GM18507 (cell line): Measurements from ENCODE around the gene CTU2.

Source experiments
- DNase-seq: peaks from one replicate; pipeline ENCODE4 v3.0.0; 2011; ENCODE audit warnings: low read depth; ENCODE audit not compliant: insufficient read length; ENCODE audit errors: extremely low spot score
- FAIRE-seq: peaks from 2 replicates; lab custom pipeline; 2011; peaks lifted over from hg19 to GRCh38; lab: Jason Lieb, UNC

Gene CTU2

DNA sequence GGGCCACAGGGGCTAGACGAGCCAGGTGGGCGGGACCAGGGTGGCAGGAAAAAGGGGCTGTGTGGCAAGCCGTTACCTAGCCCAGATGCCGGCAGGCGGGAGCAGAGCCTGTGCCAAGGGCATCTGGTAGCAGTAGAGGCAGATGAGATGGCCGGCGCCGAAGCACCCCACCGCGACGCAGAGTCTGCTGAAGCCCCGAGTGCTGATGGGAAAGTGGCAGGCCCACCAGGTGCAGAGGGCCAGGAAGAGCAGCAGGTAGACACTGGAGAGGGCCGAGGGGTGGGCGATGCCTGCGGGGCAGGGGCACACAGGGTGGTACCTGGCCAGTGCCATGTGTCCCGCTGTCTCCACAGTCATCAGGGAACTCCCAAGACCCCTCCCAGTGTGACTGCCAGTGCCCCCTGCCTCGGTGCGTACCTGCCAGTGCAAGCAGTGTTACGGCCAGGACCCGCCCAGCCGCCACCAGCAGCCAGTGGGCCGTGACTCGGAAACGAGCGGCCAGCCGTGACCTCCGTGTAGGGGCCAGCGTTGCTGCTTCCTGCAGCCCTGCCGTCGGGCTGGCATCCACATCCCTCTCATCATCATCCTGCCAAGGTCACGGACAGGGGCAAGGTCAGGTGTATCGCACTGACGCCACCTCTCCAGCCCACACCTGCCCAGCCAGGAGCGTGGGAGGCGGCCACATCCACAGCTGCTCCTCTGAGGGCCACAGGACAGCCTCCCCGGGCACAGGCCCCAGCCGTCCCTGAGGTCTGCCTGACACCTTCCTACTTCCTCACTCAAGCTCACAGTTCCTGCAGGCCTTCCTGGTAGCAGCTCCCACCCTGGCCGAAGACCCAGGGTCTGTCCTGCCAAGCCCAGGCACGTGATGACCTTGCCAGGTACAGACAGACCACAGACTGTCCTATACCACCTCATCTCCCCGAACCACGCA lies 32.1 kb downstream of the CTU2 start:
- DNase-seq (no peak), FAIRE-seq (no peak)

DNA sequence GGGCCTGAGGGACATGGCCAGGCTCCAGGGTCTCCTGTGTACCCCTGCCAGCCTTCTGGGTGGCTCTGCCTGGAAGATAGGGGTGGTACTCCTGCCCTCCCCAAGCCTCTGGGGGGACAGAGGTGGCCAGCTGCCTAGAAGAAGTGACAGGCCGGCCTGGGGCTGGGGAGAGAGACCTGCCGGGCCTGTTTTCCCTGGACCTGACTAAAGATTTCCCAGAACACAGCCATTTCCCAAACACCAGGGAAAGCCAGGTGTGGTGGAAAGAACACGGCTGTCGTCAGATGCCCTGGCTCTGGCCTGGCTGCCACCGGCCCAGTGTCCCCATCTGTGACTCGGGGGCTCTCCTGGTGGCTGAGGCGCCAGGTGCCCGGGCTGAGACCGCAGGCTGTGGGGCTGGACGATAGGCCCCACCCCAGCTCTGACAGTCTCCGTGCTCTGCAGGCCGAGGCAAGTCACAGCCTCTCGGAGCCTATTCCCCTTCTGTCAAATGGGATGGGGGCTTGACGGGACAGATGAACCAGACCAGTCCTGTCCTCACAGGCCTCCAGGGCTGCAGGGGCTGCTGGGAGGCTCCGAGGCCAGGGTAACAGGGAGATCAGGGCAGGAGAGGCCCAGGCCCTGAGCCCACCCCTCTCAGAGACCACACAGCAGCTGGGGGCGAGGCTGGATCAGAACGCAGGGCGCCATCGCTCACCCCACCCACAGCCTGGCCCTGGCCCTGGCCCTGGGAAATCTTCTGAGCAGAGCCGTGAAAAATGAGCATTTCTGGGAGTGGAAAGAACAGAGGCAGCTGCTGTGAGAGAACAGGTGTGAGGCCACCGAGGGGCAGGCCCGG lies 33.1 kb downstream of the CTU2 start:
- FAIRE-seq (no peak), DNase-seq (no peak)

DNA sequence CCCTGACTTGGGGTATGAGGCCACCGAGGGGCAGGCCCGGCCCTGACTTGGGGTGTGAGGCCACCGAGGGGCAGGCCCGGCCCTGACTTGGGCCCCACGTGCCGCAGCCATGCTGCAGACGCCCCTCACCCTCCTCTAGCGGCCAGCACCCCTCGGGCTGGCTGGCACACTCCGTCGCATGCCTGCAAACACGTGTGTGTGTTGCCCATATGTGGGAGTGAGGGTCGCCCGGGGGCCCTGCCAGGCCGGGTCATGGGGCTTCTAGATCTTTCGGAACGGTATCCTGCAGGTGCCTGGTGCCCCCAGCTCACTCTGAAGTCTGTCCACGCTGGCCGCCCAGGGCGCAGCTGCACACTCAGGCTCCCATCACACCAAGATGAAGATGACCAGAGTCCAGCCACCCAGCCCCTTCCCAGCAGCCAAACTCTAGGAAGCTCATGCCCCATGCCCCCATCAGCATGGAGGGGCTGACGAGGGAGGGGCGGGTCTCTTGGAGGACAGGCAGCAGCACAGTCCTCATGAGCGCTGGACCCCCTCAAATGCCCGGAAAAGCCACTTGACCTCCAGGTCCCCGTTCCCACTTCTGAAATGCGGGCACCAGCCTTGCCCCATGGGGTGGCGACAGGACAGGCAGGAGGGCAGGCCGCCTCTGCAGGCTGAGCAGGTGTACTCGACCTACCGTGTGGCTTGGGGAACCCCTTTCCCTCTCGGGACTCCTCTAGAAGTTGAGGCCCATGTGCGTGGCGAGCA lies 33.8 kb downstream of the CTU2 start:
- FAIRE-seq (no peak), DNase-seq (no peak)

DNA sequence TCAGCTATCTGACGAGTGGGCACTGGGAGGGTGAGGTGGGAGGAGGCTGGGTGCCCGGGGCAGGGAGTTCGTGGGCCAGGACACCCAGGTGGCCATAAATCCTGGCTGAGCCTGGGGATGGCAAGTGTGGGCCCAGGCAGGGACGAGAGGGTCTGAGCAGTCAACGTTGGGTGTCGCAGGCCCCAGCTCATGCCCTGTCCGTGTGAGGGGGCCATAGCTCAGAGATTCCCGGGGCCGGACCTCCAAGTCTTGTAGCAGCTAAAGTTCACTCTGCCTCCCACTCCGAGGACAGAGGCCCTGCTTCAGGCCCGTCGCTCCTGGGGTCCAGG lies 34.4 kb downstream of the CTU2 start:
- no peak for DNase-seq
- no peak for FAIRE-seq

DNA sequence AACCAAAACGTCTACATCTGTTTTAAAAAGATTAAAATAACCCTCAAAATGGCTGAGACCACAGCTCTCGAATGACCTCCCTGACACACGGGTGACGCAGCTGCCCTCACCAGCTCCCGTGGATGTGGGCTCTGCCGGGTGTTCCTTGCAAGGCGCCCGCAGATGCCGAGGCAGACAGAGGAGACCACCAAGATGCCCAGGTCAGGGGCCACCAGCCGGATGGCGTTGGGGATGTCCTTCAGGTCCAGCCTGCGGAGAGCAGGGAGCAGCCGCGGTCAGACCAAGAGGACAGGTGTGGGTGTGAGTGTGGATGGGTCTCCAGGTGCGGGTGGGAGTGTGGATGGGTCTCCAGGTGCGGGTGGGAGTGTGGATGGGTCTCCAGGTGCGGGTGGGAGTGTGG lies 35.1 kb downstream of the CTU2 start:
- FAIRE-seq (no peak), DNase-seq (no peak)

DNA sequence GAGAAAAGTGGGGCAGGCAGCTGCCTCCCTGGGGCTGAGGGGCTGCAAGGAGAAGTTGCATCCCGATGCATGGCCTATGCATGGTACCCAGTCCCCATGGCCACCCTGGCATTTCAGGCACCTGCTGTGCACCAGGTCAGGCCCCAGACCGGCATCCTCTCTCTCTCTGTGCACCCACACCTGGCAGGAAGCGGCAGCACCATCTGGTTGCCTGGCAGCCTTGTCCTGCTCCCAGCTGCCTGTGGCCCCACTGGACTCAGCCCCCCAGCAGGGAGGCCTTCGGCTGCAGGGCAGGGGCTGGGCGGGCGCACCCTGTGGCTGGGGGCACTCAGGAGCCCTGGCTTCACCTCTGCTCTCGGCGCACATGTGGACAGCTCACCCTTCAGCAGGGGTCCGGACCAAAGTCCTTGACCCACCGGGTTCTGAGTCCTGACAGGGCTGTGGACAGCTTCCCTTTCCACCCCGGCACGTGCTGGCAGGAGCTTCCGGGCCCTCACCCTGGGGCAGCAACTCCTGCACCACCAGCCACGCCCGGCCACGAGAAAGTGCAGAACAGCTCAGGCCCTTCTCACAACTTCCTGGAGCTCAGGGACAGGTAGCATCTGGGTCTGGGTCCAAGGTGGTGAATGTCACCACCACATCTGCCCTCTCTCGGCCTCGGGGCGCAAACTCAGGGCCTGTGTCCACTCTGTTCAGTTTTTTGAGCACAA lies 36.7 kb downstream of the CTU2 start:
- DNase-seq, result no peak

DNA sequence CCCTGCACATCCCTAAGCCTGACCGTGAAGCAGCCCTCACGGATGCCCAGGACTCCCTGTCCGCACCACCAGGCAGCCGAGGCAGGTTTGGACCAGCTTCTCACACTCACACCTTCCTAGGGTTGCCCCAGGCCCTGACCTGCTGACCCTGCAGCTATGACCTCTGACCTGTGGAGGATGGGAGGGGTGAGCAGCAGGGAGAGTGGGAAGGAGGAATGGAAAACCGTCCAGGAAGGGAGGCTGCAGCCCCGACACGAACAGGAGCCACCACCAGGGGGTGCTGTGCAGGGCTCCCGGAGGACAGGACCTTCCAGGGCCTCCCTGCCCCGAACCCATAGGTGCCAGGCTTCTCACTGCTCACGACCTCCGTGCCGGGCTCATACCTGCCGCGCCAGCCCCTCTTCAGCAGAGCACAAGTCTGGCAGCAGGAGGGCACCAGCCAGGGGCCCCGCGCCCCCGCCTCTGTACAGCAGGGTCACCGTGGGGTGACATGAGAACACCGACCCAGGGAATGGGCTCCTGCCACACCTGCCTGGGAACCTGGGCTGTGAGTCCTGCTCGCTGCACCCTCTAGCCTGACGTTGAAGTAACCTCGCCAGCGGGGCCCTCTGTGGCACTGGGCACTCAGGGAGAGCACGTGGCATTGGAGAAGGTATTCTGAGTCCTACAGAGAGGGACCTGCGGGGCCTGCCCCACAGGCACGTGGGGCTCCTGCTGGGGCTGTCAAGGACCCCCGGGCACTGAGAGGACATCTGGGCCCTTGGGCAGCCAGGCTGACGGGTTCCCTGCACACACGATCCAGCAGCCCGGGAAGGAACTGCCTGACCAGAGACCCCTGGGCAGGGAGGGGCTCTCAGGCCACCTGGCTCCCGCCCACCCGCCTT lies 37.6 kb downstream of the CTU2 start:
- FAIRE-seq (peak; percentile 80), DNase-seq (peak; percentile 53)

More for the DNA sequence above, 36.7 kb downstream of the CTU2 start:
- no peak for FAIRE-seq

DNA sequence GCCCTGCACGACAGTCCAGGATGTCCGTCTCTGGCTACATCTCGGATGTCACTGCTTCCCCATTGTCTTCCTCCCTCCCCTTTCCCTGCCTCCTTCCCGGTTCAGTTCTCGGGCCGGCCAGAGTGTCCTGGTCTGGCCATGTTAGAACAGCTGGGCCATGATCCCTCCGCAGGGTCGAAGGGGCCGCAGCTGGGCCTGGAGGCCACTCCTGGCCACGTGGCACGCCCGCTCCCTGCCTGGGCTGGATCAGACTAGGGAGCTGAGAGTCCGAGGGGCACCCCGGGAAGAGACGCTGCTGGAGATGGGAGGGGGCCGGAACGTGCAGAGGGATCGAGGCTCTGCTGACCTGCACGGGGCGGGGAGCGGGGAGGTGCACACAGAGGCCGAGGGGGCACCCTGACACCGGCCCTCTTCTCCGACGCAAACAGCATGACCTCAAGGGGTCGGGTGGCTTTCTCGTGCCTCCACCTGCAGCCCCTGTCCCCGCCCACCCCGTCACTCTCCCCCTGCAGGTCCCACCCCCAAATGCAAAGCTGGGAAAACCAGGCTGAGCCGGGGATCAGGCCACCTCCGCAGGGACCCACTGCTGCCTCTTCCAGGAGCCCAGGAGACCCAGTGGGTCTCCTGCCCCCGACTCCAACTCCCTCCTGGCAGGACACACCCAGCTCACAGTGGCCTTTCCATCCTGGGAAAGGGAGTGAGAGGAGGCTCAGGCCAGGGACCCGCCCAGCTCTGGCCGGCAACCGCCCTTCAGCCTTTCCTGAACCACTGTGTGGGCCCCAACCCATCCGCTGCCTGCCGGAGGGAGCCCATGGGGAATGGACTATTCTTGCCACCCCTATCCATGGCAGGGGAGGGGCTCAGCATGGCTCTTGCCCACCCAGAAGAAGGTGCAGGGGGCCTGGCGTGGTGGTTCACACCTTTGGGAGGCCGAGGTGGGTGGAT lies 38.5 kb downstream of the CTU2 start:
- FAIRE-seq (no peak), DNase-seq (no peak)

DNA sequence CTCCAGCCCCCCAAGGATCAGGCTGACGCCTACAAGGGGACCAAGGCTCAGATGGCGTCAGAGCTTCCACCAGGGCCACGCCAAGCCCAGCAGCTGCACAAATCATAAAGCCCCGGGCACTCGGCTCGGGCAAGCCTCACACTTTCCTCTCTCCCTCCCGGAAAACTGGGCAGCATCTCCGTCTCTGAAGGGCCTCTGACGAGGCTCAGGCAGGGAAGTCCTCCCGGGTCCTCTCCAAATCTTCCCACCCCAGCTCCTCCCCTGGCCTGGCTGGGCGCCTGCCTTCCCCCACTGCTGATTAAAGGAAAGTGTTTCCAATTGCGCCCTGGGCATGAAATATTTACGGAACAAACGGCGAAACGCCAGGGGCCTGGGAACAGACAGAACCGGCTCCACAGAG lies 40.2 kb downstream of the CTU2 start:
- no peak for FAIRE-seq
- no peak for DNase-seq

DNA sequence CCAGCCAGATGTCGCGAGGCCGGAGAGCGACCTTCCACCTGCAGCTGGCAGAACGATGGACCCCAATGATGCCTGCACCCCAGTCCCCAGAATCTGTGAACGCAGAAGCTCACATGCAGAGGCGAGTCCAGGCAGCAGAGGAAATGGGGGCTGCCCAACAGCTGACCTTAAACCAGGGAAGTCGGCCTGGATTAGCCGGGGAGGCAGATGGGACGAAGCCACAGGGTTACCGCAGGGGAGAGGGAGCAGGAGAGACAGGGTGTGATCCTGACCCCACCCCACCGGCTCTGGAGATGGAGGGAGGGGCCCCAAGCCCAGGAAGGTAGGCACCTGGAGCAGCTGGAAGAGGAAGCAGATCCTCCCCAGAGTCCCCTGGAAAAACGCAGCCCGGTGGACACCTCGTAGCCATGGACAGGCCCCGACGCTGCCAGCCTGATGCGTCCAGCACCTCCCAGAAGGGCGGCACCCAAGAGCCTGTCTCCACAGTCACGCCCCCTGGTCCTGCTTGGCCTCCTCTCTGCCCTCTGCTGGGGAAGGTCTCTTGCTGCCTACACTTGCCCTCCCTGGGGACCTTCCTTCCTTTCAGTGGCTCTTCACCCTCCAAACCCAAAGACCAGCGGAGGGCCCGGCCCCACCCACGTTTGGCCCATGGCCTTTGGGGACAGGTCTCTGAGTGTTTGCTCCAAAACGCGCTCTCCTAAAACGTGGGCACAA lies 41.4 kb downstream of the CTU2 start:
- FAIRE-seq (peak; percentile 48), DNase-seq (peak; percentile 43)

DNA sequence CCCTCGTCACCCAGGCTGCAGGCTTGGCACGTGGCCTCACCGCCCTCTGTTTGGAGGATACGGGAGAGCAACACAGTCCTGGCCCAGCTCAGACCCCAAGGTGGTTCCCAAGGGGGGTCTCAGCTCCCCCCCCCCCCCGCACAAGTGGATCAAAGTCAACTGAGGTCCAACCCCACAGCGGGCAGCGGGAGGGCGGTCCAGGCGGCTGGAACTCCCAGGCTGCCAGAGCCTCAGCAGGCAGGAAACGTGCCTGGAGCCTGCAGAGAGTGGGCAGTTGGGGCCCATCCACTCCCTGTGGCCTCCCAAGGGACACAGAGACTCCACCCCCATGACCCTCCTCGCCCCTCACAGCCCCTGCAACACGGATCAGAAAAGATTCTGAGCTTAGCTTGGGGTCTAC lies 42.1 kb downstream of the CTU2 start:
- DNase-seq, result no peak
- FAIRE-seq, result no peak

DNA sequence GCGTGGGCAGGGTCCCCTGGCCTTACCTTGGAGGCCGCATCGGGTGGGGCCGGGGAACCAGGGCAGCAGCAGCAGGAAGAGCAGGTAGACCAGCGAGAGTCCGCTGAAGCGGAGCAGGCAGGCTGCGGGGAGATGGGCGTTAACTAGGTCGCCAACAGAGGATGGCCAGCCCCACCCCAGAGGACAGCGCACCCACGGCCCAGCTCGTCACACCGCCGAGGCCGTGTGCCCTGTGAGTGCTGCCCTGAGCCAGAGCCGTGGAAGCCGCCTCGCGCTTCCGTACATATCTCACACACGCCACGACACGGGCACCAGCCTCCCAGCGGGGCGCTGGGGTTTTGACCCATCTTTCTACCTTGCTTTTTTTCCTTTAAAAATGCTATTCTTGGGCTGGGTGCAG lies 43.1 kb downstream of the CTU2 start:
- DNase-seq, result no peak
- no peak for FAIRE-seq

DNA sequence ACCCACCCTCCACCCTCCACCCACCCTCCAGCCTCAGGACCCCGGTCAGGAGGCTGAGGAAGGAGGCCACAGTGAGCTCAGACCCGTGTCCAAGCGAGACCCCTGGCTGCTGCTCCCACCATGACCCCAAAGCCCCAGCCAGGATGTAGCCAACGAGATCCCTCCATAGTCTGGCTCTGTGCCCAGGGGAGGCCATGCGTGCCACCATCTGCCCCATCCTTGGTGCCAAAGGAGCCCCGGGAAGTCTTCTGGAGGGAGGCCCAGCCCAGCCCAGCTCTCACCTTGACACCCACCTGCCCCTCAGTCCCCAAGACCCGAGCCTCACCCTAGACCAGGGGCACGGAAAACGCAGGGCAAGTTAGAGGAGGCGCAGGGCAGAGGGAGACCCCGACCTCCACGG lies 44.6 kb downstream of the CTU2 start:
- FAIRE-seq, result no peak
- no peak for DNase-seq

DNA sequence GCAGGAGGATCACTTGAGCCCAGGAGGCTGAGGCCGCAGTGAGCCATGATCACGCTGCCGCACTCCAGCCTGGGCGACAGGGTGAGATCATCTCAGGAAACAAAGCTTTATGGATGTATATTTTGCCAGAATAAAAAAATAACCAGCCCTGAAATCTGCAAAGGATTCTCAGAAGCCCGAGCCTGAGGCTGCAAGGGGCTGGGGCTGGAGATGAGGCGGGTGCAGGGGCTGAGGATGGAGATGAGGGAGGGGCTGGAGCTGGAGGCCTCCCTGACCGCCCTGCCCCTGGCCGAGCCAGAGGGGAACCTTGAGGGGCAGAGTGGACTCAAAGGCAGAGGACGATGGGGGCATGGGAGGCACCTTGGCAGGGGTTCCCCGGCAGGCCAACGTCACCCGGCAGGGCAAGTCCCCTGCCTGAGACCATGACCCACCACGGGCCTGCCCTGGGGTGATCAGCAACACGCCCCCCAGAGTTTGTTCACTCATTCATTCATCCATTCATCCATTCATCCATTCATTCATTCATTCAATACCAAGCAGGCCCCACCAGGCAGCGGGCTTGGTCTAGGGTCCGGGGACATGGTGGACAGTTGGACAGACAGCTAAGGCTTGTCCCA lies 46.2 kb downstream of the CTU2 start:
- DNase-seq, result no peak
- FAIRE-seq, result no peak

DNA sequence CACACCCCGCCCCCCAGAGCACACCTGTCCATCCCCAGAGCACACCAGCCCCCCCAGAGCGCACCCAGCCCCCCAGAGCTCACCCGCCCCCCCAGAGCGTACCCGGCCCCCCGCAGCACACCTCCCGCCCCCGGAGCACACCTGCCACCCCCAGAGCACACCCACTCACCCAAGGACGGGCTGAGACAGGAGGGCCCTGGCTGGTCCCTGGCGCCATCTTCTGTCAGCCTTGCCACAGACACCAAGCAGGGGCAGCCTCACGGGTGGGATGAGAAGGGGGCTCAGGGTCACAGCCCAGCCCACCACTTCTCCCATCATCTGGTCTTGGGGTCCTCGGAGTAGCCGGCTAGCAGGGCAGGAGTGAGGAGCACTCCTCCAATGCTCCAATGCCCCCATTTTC lies 46.9 kb downstream of the CTU2 start:
- DNase-seq (no peak), FAIRE-seq (no peak)

DNA sequence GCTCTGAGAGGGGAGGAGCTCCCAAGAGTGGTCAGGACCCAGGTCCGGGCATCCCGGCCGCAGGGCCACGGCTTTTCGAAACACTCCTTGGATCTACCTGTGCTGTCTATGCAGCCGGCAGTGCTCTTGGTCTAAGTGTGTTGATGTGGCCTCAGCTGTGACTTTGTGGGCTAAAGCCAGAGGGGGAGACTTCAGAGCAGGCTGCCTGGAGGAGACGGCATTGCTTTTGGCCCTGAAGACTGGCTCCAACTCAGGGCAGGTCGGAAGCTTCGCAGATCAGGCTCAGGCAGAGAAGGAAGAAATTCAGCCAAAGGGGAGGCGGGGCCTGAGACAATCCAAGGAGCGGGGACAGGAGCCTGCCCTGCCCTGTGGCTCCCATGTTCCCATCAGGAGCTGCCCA lies 47.3 kb downstream of the CTU2 start:
- no peak for DNase-seq
- no peak for FAIRE-seq
